ACC112 (cell line): ENCODE measurements around the gene ESRRA.

Experiments
- H2AFZ ChIP-seq: fragments of 200-600 bp; sonication (generic); one replicate; pipeline ENCODE4 v1.6.0; 2017; ENCODE audit warnings: antibody characterized with exemption, low read length; ENCODE audit not compliant: unreplicated experiment
- H3K27ac ChIP-seq: fragments of 200-600 bp; sonication (generic); 2 replicates; pipeline ENCODE4 v1.5.1; 2014; ENCODE audit warnings: low read depth, mild to moderate bottlenecking, antibody characterized with exemption, low read length, moderate library complexity
- H3K27me3 ChIP-seq: fragments of 200-600 bp; sonication (generic); 2 replicates; pipeline ENCODE4 v1.6.1; 2014; ENCODE audit warnings: mild to moderate bottlenecking, antibody characterized with exemption, low read length, moderate library complexity, mixed read lengths; ENCODE audit not compliant: insufficient read depth
- H3K36me3 ChIP-seq: fragments of 200-600 bp; sonication (generic); 2 replicates; pipeline ENCODE4 v1.6.1; 2016; ENCODE audit warnings: mild to moderate bottlenecking, antibody characterized with exemption, low read length, moderate library complexity, mixed read lengths; ENCODE audit not compliant: insufficient read depth
- H3K4me1 ChIP-seq: fragments of 200-600 bp; sonication (generic); one replicate; pipeline ENCODE4 v1.6.1; 2016; ENCODE audit warnings: low read length, mixed read lengths; ENCODE audit not compliant: insufficient read depth, unreplicated experiment, control insufficient read depth
- H3K4me3 ChIP-seq: fragments of 200-600 bp; sonication (generic); 2 replicates; pipeline ENCODE4 v1.5.1; 2014; ENCODE audit warnings: mild to moderate bottlenecking, low read depth, low read length
- H3K79me2 ChIP-seq: fragments of 200-600 bp; sonication (generic); one replicate; pipeline ENCODE4 v1.6.0; 2016; ENCODE audit warnings: low read length; ENCODE audit not compliant: control insufficient read depth, unreplicated experiment, insufficient read depth

The ESRRA gene

DNA sequence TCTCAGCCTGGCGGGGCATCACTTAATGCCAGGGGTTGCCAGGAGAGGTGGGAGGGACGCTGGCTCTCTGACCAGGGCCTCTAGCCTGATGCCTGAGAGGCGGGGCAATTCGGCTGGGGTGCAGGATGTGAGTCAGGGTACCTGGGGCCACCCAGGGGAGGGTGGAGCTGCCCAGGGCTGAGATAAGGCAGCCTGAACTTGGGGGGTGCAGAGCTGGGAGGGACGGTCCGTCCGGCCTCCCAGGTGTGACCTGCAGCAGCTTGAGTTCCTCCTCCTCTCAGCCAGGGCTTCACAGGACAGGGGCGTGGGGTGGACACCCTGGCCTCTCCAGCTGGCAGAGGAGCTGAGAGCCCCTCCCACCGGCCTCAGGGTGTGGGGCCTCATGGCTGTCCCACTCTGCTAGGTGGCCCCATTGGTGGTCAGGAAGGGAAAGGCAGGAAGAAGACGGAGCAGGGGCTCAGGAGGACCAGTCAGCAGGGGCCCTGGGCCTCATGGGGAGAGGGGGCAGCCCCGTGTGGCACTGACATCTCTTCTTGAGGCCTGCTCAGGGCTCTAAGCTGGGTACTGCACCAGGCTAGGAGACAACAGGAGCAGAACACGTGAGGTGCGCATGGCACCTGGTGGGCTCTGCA, 52.7 kb downstream of the ESRRA start:
- Histone ChIP-seq H3K36me3 (peaks cover 5% of the 10 kb centered on the region; the same call in 1 of the 2 replicates), H3K4me3 (peak overlapping the region; percentile 97), H3K4me1 (peaks cover 39% of the 10 kb centered on the region), H3K79me2 (peaks cover 22% of the 10 kb centered on the region), H3K27me3 (no peaks in the 10 kb centered on the region), H3K27ac (0 out of 2 replicates have a peak overlapping the region, but pooled peaks have one; percentile 55), H2AFZ (no peak overlapping the region)

- H3K79me2 ChIP-seq = peaks cover 22% of the 10 kb centered on the region
- H3K4me3 ChIP-seq = peak overlapping the region; percentile 97
- H3K36me3 ChIP-seq = peaks cover 5% of the 10 kb centered on the region; the same call in 1 of the 2 replicates
- H3K27ac ChIP-seq = peak overlapping the region; percentile 55
- peak overlapping the region; percentile 44 for H2AFZ ChIP-seq
- no peaks in the 10 kb centered on the region for H3K27me3 ChIP-seq
- H3K4me1 ChIP-seq = peaks cover 39% of the 10 kb centered on the region
These were observed 53.2 kb downstream of the ESRRA start for GRCh38 chr11:64358536-64358906.

DNA sequence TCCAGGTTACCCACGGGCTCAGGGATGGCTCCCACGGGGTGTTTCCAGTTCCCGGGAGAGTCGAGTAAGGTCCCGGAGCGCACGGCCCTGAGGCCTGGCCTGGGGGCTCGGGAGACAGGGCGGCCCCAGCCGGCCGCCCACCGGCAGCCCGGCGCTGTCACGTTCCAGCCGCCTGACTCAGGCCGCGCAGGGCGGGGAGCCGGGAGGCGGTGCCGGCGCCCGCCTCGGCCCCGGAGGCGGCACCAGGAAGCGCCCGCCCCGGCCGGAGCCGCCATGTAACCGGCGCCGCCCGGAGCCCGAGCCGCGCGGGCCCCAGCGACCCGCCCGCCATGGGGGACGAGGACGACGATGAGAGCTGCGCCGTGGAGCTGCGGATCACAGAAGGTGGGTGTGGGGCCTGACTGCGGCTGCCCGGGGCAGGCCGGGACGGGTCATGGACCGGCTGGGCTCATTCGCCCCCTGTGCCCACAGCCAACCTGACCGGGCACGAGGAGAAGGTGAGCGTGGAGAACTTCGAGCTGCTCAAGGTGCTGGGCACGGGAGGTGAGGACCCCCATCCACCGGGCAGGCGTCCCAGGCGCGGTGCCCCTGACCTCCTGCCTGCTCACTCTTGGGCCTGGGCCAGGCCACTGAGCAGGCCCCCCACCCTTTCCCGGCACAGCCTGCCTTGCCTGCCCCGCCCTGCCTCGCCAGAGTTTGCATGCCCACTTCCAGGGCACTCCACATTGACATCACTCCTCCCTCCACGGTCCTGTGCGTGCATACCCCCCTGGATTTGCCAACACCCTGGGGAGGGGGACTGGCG, 53.8 kb downstream of the ESRRA start, which contains the start of gene RPS6KA4:
TSS of gene RPS6KA4 (plus strand) at position 256 of the 805 bp plus-strand sequence. CDS start at position 330, 74 bp downstream.
- H3K27ac ChIP-seq = peak within 1 kb of the TSS; percentile 55
- H3K4me3 ChIP-seq = peak within 1 kb of the TSS; percentile 97
- peak within 1 kb of the TSS; percentile 94 for H2AFZ ChIP-seq
- no peaks in the 10 kb centered on the region for H3K27me3 ChIP-seq
- H3K36me3 ChIP-seq = peaks cover 5% of the 10 kb centered on the region; the same call in 1 of the 2 replicates
- peaks cover 22% of the 10 kb centered on the region for H3K79me2 ChIP-seq
- peaks cover 39% of the 10 kb centered on the region for H3K4me1 ChIP-seq

- Histone ChIP-seq H3K4me1 (peaks cover 36% of the 10 kb centered on the region), H3K27me3 (no peaks in the 10 kb centered on the region), H3K27ac (no peak overlapping the region), H3K4me3 (peak overlapping the region; percentile 97), H3K79me2 (peaks cover 22% of the 10 kb centered on the region), H2AFZ (peak overlapping the region; percentile 94), H3K36me3 (peaks cover 5% of the 10 kb centered on the region; the same call in 1 of the 2 replicates)
These were observed 54.6 kb downstream of the ESRRA start for GRCh38 chr11:64359712-64360445.

GRCh38 chr11:64360448-64360921, 55.2 kb downstream of the ESRRA start:
- H3K79me2 ChIP-seq = peaks cover 22% of the 10 kb centered on the region
- H3K27me3 ChIP-seq = no peaks in the 10 kb centered on the region
- no peak overlapping the region for H3K27ac ChIP-seq
- H3K4me1 ChIP-seq = peaks cover 32% of the 10 kb centered on the region
- no peak overlapping the region for H2AFZ ChIP-seq
- H3K36me3 ChIP-seq = peaks cover 8% of the 10 kb centered on the region; the same call in 1 of the 2 replicates
- peak overlapping the region; percentile 97 for H3K4me3 ChIP-seq

- peaks cover 13% of the 10 kb centered on the region; the same call in 1 of the 2 replicates for H3K36me3 ChIP-seq
- peaks cover 22% of the 10 kb centered on the region for H3K79me2 ChIP-seq
- H3K27me3 ChIP-seq = no peaks in the 10 kb centered on the region
- no peak overlapping the region for H3K4me3 ChIP-seq
- peaks cover 28% of the 10 kb centered on the region for H3K4me1 ChIP-seq
- no peak overlapping the region for H2AFZ ChIP-seq
- H3K27ac ChIP-seq = no peak overlapping the region
These were observed 56.3 kb downstream of the ESRRA start for GRCh38 chr11:64361659-64362058.

GRCh38 chr11:64362339-64362738, 57.0 kb downstream of the ESRRA start:
- Histone ChIP-seq H3K36me3 (peaks cover 13% of the 10 kb centered on the region; the same call in 1 of the 2 replicates), H3K79me2 (peaks cover 22% of the 10 kb centered on the region), H3K27ac (no peak overlapping the region)

GRCh38 chr11:64364435-64364834, 59.1 kb downstream of the ESRRA start:
- peaks cover 18% of the 10 kb centered on the region for H3K79me2 ChIP-seq
- H3K4me1 ChIP-seq = peaks cover 12% of the 10 kb centered on the region
- no peaks in the 10 kb centered on the region for H3K27me3 ChIP-seq
- H3K4me3 ChIP-seq = no peak overlapping the region
- H3K27ac ChIP-seq = no peak overlapping the region
- H3K36me3 ChIP-seq = peaks cover 28% of the 10 kb centered on the region
- H2AFZ ChIP-seq = no peak overlapping the region

More at GRCh38 chr11:64362339-64362738, 57.0 kb downstream of the ESRRA start:
- H3K4me1 ChIP-seq = peaks cover 25% of the 10 kb centered on the region
- no peak overlapping the region for H2AFZ ChIP-seq
- no peak overlapping the region for H3K4me3 ChIP-seq
- H3K27me3 ChIP-seq = no peaks in the 10 kb centered on the region

- Histone ChIP-seq H3K4me3 (no peak overlapping the region), H3K79me2 (peaks cover 13% of the 10 kb centered on the region), H3K27ac (no peak overlapping the region), H3K27me3 (no peaks in the 10 kb centered on the region), H3K4me1 (peaks cover 8% of the 10 kb centered on the region), H3K36me3 (peaks cover 31% of the 10 kb centered on the region), H2AFZ (no peak overlapping the region)
These were observed 59.6 kb downstream of the ESRRA start for GRCh38 chr11:64364911-64365310.
